Measurements from ENCODE around the gene ACTR3C. TPM values are rescaled to one million over a fixed set of nuclear protein-coding genes. Genes with fewer than 3 reads are reported as not detected.

ACTR3C gene
- total RNA-seq, 5 donors from 2014 or later (not counting 1 experiment from before 2014, with no cell fraction given), result 9.2 to 14.6 (median 12.4) TPM

GRCh38 chr7:150338166-150338829 is 15.0 kb upstream of the ACTR3C start:
- no peak overlapping the region for H3K27ac ChIP-seq (ENCODE audit: low read length)
- no peak for DNase-seq
- peaks cover 0 to 33% of the 10 kb centered on the region in 2 experiments for H3K27me3 ChIP-seq (replicated peaks in 1 of 2; ENCODE audit: control insufficient read depth in 2 of 2, extremely low read depth in 1 of 2, insufficient read depth in 2 of 2, low read length in 1 of 2)
- ChIA-PET CTCF (no interaction called here), POLR2A (no interaction called here)
- peaks cover 4 to 16% of the 10 kb centered on the region in 2 experiments for H3K4me1 ChIP-seq (ENCODE audit: control insufficient read depth in 1 of 2, extremely low read depth in 1 of 2, insufficient read depth in 2 of 2, low read length in 2 of 2)
- Mint-ChIP-seq H3K4me3 (no peak overlapping the region), H3K36me3 (peaks cover 15% of the 10 kb centered on the region), H3K4me1 (peaks cover 0 to 20% (median 7%) of the 10 kb centered on the region in 3 donors), H3K9me3 (peaks cover 0 to under 1% (median 0%) of the 10 kb centered on the region in 3 donors), H3K27ac (no peak overlapping the region), H3K27me3 (peaks cover 7 to 40% of the 10 kb centered on the region in 2 donors)
- 84% methylated on average over 4 of the region's 11 CpGs for WGBS (ENCODE audit: insufficient coverage)
- peaks cover 0 to 6% of the 10 kb centered on the region in 2 donors for H3K36me3 ChIP-seq (ENCODE audit: control insufficient read depth in 2 of 2, extremely low read depth in 1 of 2, insufficient read depth in 1 of 2, low read length in 1 of 2)
- ATAC-seq (replicated peaks in 1 of 4), result no peak
- H3K9me3 ChIP-seq, result no peaks in the 10 kb centered on the region
- H3K4me3 ChIP-seq (ENCODE audit: control insufficient read depth in 1 of 2, extremely low read depth in 1 of 2, low read length in 1 of 2), result no peak overlapping the region

GRCh38 chr7:150337659-150338081 is 14.3 kb upstream of the ACTR3C start:
- peaks cover 4 to 16% of the 10 kb centered on the region in 2 experiments for H3K4me1 ChIP-seq (ENCODE audit: control insufficient read depth in 1 of 2, extremely low read depth in 1 of 2, insufficient read depth in 2 of 2, low read length in 2 of 2)
- ATAC-seq (replicated peaks in 1 of 4), result no peak
- H3K4me3 ChIP-seq (ENCODE audit: control insufficient read depth in 1 of 2, extremely low read depth in 1 of 2, low read length in 1 of 2), result no peak overlapping the region
- Mint-ChIP-seq H3K4me3 (no peak overlapping the region), H3K9me3 (no peaks in the 10 kb centered on the region), H3K4me1 (peaks cover 0 to 20% (median 7%) of the 10 kb centered on the region in 3 donors), H3K36me3 (peaks cover 15% of the 10 kb centered on the region), H3K27me3 (peaks cover 6 to 34% of the 10 kb centered on the region in 2 donors), H3K27ac (no peak overlapping the region)
- no peaks in the 10 kb centered on the region for H3K9me3 ChIP-seq
- peaks cover 0 to 6% of the 10 kb centered on the region in 2 donors for H3K36me3 ChIP-seq (ENCODE audit: control insufficient read depth in 2 of 2, extremely low read depth in 1 of 2, insufficient read depth in 1 of 2, low read length in 1 of 2)
- ChIA-PET CTCF (no interaction called here), POLR2A (no interaction called here)
- H3K27ac ChIP-seq (ENCODE audit: low read length), result no peak overlapping the region
- H3K27me3 ChIP-seq (replicated peaks in 1 of 2; ENCODE audit: control insufficient read depth in 2 of 2, extremely low read depth in 1 of 2, insufficient read depth in 2 of 2, low read length in 1 of 2), result peaks cover 0 to 32% of the 10 kb centered on the region in 2 experiments
- DNase-seq, result no peak
- 90% methylated on average over 6 of the region's 6 CpGs for WGBS (ENCODE audit: insufficient coverage)

- POLR2A ChIA-PET, result no interaction called here
- no peak overlapping the region for H3K27ac Mint-ChIP-seq
These were observed 13.8 kb upstream of the ACTR3C start for GRCh38 chr7:150337179-150337578.

GRCh38 chr7:150336746-150337145 is 13.4 kb upstream of the ACTR3C start:
- Histone ChIP-seq H3K27me3 (replicated peaks in 1 of 2; ENCODE audit: control insufficient read depth in 2 of 2, extremely low read depth in 1 of 2, insufficient read depth in 2 of 2, low read length in 1 of 2) (peaks cover 0 to 24% of the 10 kb centered on the region in 2 experiments), H3K4me3 (ENCODE audit: control insufficient read depth in 1 of 2, extremely low read depth in 1 of 2, low read length in 1 of 2) (no peak overlapping the region), H3K4me1 (ENCODE audit: control insufficient read depth in 1 of 2, extremely low read depth in 1 of 2, insufficient read depth in 2 of 2, low read length in 2 of 2) (peaks cover 4 to 16% of the 10 kb centered on the region in 2 experiments), H3K27ac (ENCODE audit: low read length) (no peak overlapping the region), H3K36me3 (ENCODE audit: control insufficient read depth in 2 of 2, extremely low read depth in 1 of 2, insufficient read depth in 1 of 2, low read length in 1 of 2) (peaks cover 0 to 6% of the 10 kb centered on the region in 2 donors), H3K9me3 (no peaks in the 10 kb centered on the region)
- Mint-ChIP-seq H3K9me3 (no peaks in the 10 kb centered on the region), H3K36me3 (peaks cover 15% of the 10 kb centered on the region), H3K27me3 (peaks cover under 1 to 25% of the 10 kb centered on the region in 2 donors), H3K4me1 (peaks cover 0 to 15% (median 7%) of the 10 kb centered on the region in 3 donors), H3K4me3 (no peak overlapping the region), H3K27ac (no peak overlapping the region)
- CTCF ChIA-PET, result interaction anchor here in 1 of 2 donors (0.5 kb wide), 1 partner anchor 1685 kb away, joined by 5 read pairs; no protein-coding TSS in a partner anchor
- DNase-seq (no peak), ATAC-seq (replicated peaks in 1 of 4) (no peak)
- 98% methylated on average over 14 of the region's 14 CpGs for whole genome bisulfite sequencing (ENCODE audit: insufficient coverage)
- POLR2A ChIA-PET, result no interaction called here

More at GRCh38 chr7:150337179-150337578, 13.8 kb upstream of the ACTR3C start:
- peaks cover 0 to 28% of the 10 kb centered on the region in 2 experiments for H3K27me3 ChIP-seq (replicated peaks in 1 of 2; ENCODE audit: control insufficient read depth in 2 of 2, extremely low read depth in 1 of 2, insufficient read depth in 2 of 2, low read length in 1 of 2)
- Mint-ChIP-seq H3K4me3 (no peak overlapping the region), H3K9me3 (no peaks in the 10 kb centered on the region), H3K4me1 (peaks cover 0 to 18% (median 7%) of the 10 kb centered on the region in 3 donors), H3K36me3 (peaks cover 15% of the 10 kb centered on the region), H3K27me3 (peaks cover 5 to 29% of the 10 kb centered on the region in 2 donors)
- 97% methylated on average over 18 of the region's 18 CpGs for WGBS (ENCODE audit: insufficient coverage)
- H3K27ac ChIP-seq (ENCODE audit: low read length), result no peak overlapping the region
- no peak overlapping the region for H3K4me3 ChIP-seq (ENCODE audit: control insufficient read depth in 1 of 2, extremely low read depth in 1 of 2, low read length in 1 of 2)
- H3K36me3 ChIP-seq (ENCODE audit: control insufficient read depth in 2 of 2, extremely low read depth in 1 of 2, insufficient read depth in 1 of 2, low read length in 1 of 2), result peaks cover 0 to 6% of the 10 kb centered on the region in 2 donors
- DNase-seq, result no peak
- H3K9me3 ChIP-seq, result no peaks in the 10 kb centered on the region
- CTCF ChIA-PET, result interaction anchor here in 1 of 2 donors (0.5 kb wide), 1 partner anchor 1684 kb away, joined by 5 read pairs; no protein-coding TSS in a partner anchor
- no peak for ATAC-seq (replicated peaks in 1 of 4)
- H3K4me1 ChIP-seq (ENCODE audit: control insufficient read depth in 1 of 2, extremely low read depth in 1 of 2, insufficient read depth in 2 of 2, low read length in 2 of 2), result peaks cover 4 to 16% of the 10 kb centered on the region in 2 experiments

- Histone ChIP-seq H3K36me3 (ENCODE audit: control insufficient read depth in 2 of 2, extremely low read depth in 1 of 2, insufficient read depth in 1 of 2, low read length in 1 of 2) (peaks cover 6 to 7% of the 10 kb centered on the region in 2 donors), H3K27ac (ENCODE audit: low read length) (no peak overlapping the region), H3K9me3 (no peaks in the 10 kb centered on the region), H3K27me3 (replicated peaks in 1 of 2; ENCODE audit: control insufficient read depth in 2 of 2, extremely low read depth in 1 of 2, insufficient read depth in 2 of 2, low read length in 1 of 2) (peaks cover 0 to 16% of the 10 kb centered on the region in 2 experiments), H3K4me1 (ENCODE audit: control insufficient read depth in 1 of 2, extremely low read depth in 1 of 2, insufficient read depth in 2 of 2, low read length in 2 of 2) (peaks cover 4 to 10% of the 10 kb centered on the region in 2 experiments), H3K4me3 (ENCODE audit: control insufficient read depth in 1 of 2, extremely low read depth in 1 of 2, low read length in 1 of 2) (no peak overlapping the region)
- ATAC-seq (replicated peaks in 1 of 4) (no peak), DNase-seq (no peak)
- no peaks in the 10 kb centered on the region for H3K9me3 Mint-ChIP-seq
- ChIA-PET CTCF (no interaction called here), POLR2A (no interaction called here)
- H3K27me3 Mint-ChIP-seq, result peaks cover 0 to 21% of the 10 kb centered on the region in 2 donors
- no peak overlapping the region for H3K4me3 Mint-ChIP-seq
- WGBS (ENCODE audit: insufficient coverage), result 80% methylated on average over 6 of the region's 6 CpGs
- H3K36me3 Mint-ChIP-seq, result peaks cover 23% of the 10 kb centered on the region
- H3K4me1 Mint-ChIP-seq, result peaks cover 0 to 12% (median 6%) of the 10 kb centered on the region in 3 donors
- H3K27ac Mint-ChIP-seq, result no peak overlapping the region
These were observed 12.4 kb upstream of the ACTR3C start for GRCh38 chr7:150335774-150336112.

GRCh38 chr7:150335108-150335773 is 11.9 kb upstream of the ACTR3C start:
- no peaks in the 10 kb centered on the region for H3K9me3 Mint-ChIP-seq
- H3K27ac ChIP-seq (ENCODE audit: low read length), result no peak overlapping the region
- no peak for DNase-seq
- peaks cover 0 to 18% of the 10 kb centered on the region in 2 donors for H3K27me3 Mint-ChIP-seq
- ATAC-seq (replicated peaks in 1 of 4), result no peak
- H3K4me1 Mint-ChIP-seq, result peaks cover 0 to 9% (median 5%) of the 10 kb centered on the region in 3 donors
- H3K27me3 ChIP-seq (replicated peaks in 1 of 2; ENCODE audit: control insufficient read depth in 2 of 2, extremely low read depth in 1 of 2, insufficient read depth in 2 of 2, low read length in 1 of 2), result peaks cover 0 to 12% of the 10 kb centered on the region in 2 experiments
- CTCF ChIA-PET, result no interaction called here
- H3K9me3 ChIP-seq, result no peaks in the 10 kb centered on the region
- H3K36me3 ChIP-seq (ENCODE audit: control insufficient read depth in 2 of 2, extremely low read depth in 1 of 2, insufficient read depth in 1 of 2, low read length in 1 of 2), result peaks cover 6 to 12% of the 10 kb centered on the region in 2 donors
- H3K4me1 ChIP-seq (ENCODE audit: control insufficient read depth in 1 of 2, extremely low read depth in 1 of 2, insufficient read depth in 2 of 2, low read length in 2 of 2), result peaks cover 2 to 5% of the 10 kb centered on the region in 2 experiments
- H3K36me3 Mint-ChIP-seq, result peaks cover 25% of the 10 kb centered on the region
- H3K27ac Mint-ChIP-seq, result no peak overlapping the region
- H3K4me3 ChIP-seq (ENCODE audit: control insufficient read depth in 1 of 2, extremely low read depth in 1 of 2, low read length in 1 of 2), result no peak overlapping the region
- POLR2A ChIA-PET, result no interaction called here
- WGBS (ENCODE audit: insufficient coverage), result 94% methylated on average over 6 of the region's 7 CpGs
- no peak overlapping the region for H3K4me3 Mint-ChIP-seq

All from T-cell (primary cell).